HepG2 (cell line): ENCODE data around the gene REEP3. TPM values are rescaled to one million over a fixed set of nuclear protein-coding genes. Genes with fewer than 3 reads are reported as not detected.
A peak's percentile ranks its signal among the peaks of the same experiment; 100 is the strongest.

Source experiments
- ADNP ChIP-seq: sonication (generic); formaldehyde crosslinking; IDR thresholded peaks from 2 replicates; pipeline ENCODE4 v1.4.0; 2020; ENCODE audit warnings: missing genetic modification reagents
- BCLAF1 ChIP-seq: fragments of 450-650 bp; IDR thresholded peaks from 2 replicates; pipeline ENCODE4 v1.6.1; 2017; ENCODE audit warnings: mild to moderate bottlenecking
- KLF15 ChIP-seq: sonication (generic); formaldehyde crosslinking; IDR thresholded peaks from 2 replicates; pipeline ENCODE4 v1.8.1; 2023; ENCODE audit warnings: borderline replicate concordance, mild to moderate bottlenecking, inconsistent platforms, missing genetic modification reagents, mixed read lengths
- MEF2D ChIP-seq: sonication (generic); formaldehyde crosslinking; IDR thresholded peaks from 2 replicates; pipeline ENCODE4 v1.5.1; 2020; ENCODE audit warnings: mild to moderate bottlenecking, missing genetic modification reagents
- NFIB ChIP-seq: sonication (generic); formaldehyde crosslinking; IDR thresholded peaks from 2 replicates; pipeline ENCODE4 v1.9.0; 2021; ENCODE audit warnings: missing genetic modification reagents, mild to moderate bottlenecking, borderline replicate concordance
- RBFOX2 ChIP-seq: fragments of 200-400 bp; formaldehyde crosslinking; IDR thresholded peaks from 2 replicates; pipeline ENCODE4 v1.6.1; 2017; ENCODE audit warnings: low read depth, mild to moderate bottlenecking, low read length
- RFX3 ChIP-seq: IDR thresholded peaks from 2 replicates; pipeline ENCODE4 v1.6.1; 2016; ENCODE audit warnings: missing biosample characterization, missing genetic modification reagents
- SETDB1 ChIP-seq: sonication (generic); formaldehyde crosslinking; IDR thresholded peaks from 2 replicates; pipeline ENCODE4 v1.5.1; 2020; ENCODE audit warnings: missing genetic modification reagents, mild to moderate bottlenecking, borderline replicate concordance
- SOX5 ChIP-seq: IDR thresholded peaks from 2 replicates; pipeline ENCODE4 v1.6.1; 2016; ENCODE audit warnings: borderline replicate concordance
- YEATS2 ChIP-seq: sonication (generic); formaldehyde crosslinking; IDR thresholded peaks from 2 replicates; pipeline ENCODE4 v1.4.0; 2020; ENCODE audit warnings: missing genetic modification reagents, borderline replicate concordance
- ZNF160 ChIP-seq: sonication (generic); formaldehyde crosslinking; IDR thresholded peaks from 2 replicates; pipeline ENCODE4 v1.8.0; 2022; ENCODE audit warnings: mild to moderate bottlenecking, inconsistent platforms, missing genetic modification reagents
- ZNF30 ChIP-seq: sonication (generic); formaldehyde crosslinking; IDR thresholded peaks from 2 replicates; pipeline ENCODE4 v1.5.0; 2020; ENCODE audit warnings: mild to moderate bottlenecking, missing genetic modification reagents
- ZNF326 ChIP-seq: sonication (generic); formaldehyde crosslinking; IDR thresholded peaks from 2 replicates; pipeline ENCODE4 v1.4.0; 2020; ENCODE audit warnings: missing genetic modification reagents, borderline replicate concordance
- ZNF350 ChIP-seq: sonication (generic); formaldehyde crosslinking; IDR thresholded peaks from 2 replicates; pipeline ENCODE4 v1.4.0; 2020; ENCODE audit warnings: mild to moderate bottlenecking, low read depth, missing genetic modification reagents, borderline replicate concordance
- ZNF543 ChIP-seq: sonication (generic); formaldehyde crosslinking; IDR thresholded peaks from 2 replicates; pipeline ENCODE4 v1.4.0; 2020; ENCODE audit warnings: mild to moderate bottlenecking, missing genetic modification reagents
- ZNF558 ChIP-seq: sonication (generic); formaldehyde crosslinking; IDR thresholded peaks from 2 replicates; pipeline ENCODE4 v1.9.0; 2022; ENCODE audit warnings: mild to moderate bottlenecking, missing genetic modification reagents, borderline replicate concordance
- ZNF567 ChIP-seq: sonication (generic); formaldehyde crosslinking; IDR thresholded peaks from 2 replicates; pipeline ENCODE4 v1.8.1; 2023; ENCODE audit warnings: mild to moderate bottlenecking, missing genetic modification reagents, borderline replicate concordance
- ZNF597 ChIP-seq: sonication (generic); formaldehyde crosslinking; IDR thresholded peaks from 2 replicates; pipeline ENCODE4 v1.5.0; 2020; ENCODE audit warnings: missing genetic modification reagents
- ZNF605 ChIP-seq: sonication (generic); formaldehyde crosslinking; IDR thresholded peaks from 2 replicates; pipeline ENCODE4 v1.8.0; 2022; ENCODE audit warnings: mild to moderate bottlenecking, missing genetic modification reagents
- ZNF703 ChIP-seq: sonication (generic); formaldehyde crosslinking; IDR thresholded peaks from 2 replicates; pipeline ENCODE4 v1.5.1; 2020; ENCODE audit warnings: missing genetic modification reagents, mild to moderate bottlenecking, moderate library complexity, borderline replicate concordance
- ZNF710 ChIP-seq: sonication (generic); formaldehyde crosslinking; IDR thresholded peaks from 2 replicates; pipeline ENCODE4 v1.5.0; 2020; ENCODE audit warnings: mild to moderate bottlenecking, missing genetic modification reagents, borderline replicate concordance
- ZSCAN5A ChIP-seq: sonication (generic); formaldehyde crosslinking; IDR thresholded peaks from 2 replicates; pipeline ENCODE4 v1.8.0; 2022; ENCODE audit warnings: mild to moderate bottlenecking, missing genetic modification reagents, borderline replicate concordance
- polyA plus RNA-seq, 8 experiments: library from polyadenylated mRNA; depleted of rRNA in 3 of 8; stranded (reverse) in 7 of 8; unstranded in 1 of 8; fragments of >200 nt; fragmentation: Illumina TruSeq in 4 of 8; extraction: Trizol in 4 of 8; gene quantifications; 2 replicates each; pipeline versions ENCODE4 v1.2.1 to v1.2.3, GENCODE V29; 2011 to 2016; ENCODE audit warnings: low read depth in 4 of 8, missing spikeins in 1 of 8, mixed read lengths in 1 of 8; ENCODE audit not compliant: insufficient read depth in 1 of 8
- total RNA-seq, 5 experiments: library from RNA; depleted of rRNA; stranded (reverse); fragments of >200 nt; fragmentation: Illumina TruSeq; extraction: Trizol; gene quantifications; 2 replicates each; pipeline ENCODE4 v1.2.3, GENCODE V29; 2016; ENCODE audit warnings: low read depth in 1 of 5

Gene REEP3
- total and polyA plus RNA-seq, 2 of the 13 experiments (the other 11 are each of a cell fraction or from before 2014, with no cell fraction given), result 7.1 to 31.4 TPM

GRCh38 chr10:63630085-63630930 lies 109.1 kb downstream of the REEP3 start (continued):
- no peak for TF ChIP-seq ZNF160 (CRISPR knock-in tag)
- no peak for TF ChIP-seq ZNF605 (CRISPR knock-in tag)
- TF ChIP-seq ADNP (CRISPR knock-in tag), result no peak
- no peak for TF ChIP-seq BCLAF1
- TF ChIP-seq RFX3 (CRISPR knock-in tag), result no peak
- TF ChIP-seq ZNF710 (CRISPR knock-in tag), result no peak
- TF ChIP-seq MEF2D (CRISPR knock-in tag), result no peak
- 0 out of 2 replicates have a peak, but pooled peaks have one; percentile 57 for TF ChIP-seq KLF15 (CRISPR knock-in tag)
- no peak for TF ChIP-seq ZNF567 (CRISPR knock-in tag)
- peak; percentile 72 for TF ChIP-seq RBFOX2
- TF ChIP-seq ZSCAN5A, result no peak
- TF ChIP-seq ZNF558, result no peak
- no peak for TF ChIP-seq SETDB1
- TF ChIP-seq ZNF326 (CRISPR knock-in tag), result no peak
- no peak for TF ChIP-seq YEATS2 (CRISPR knock-in tag)
- TF ChIP-seq ZNF597 (CRISPR knock-in tag), result no peak
- no peak for TF ChIP-seq ZNF350 (CRISPR knock-in tag)
- TF ChIP-seq ZNF543 (CRISPR knock-in tag), result no peak
- TF ChIP-seq ZNF30, result no peak
- no peak for TF ChIP-seq NFIB
- TF ChIP-seq ZNF703, result no peak; the same call in 1 of the 2 replicates
- no peak for TF ChIP-seq SOX5 (CRISPR knock-in tag)
